ENCODE data around the gene GBX2.

DNA sequence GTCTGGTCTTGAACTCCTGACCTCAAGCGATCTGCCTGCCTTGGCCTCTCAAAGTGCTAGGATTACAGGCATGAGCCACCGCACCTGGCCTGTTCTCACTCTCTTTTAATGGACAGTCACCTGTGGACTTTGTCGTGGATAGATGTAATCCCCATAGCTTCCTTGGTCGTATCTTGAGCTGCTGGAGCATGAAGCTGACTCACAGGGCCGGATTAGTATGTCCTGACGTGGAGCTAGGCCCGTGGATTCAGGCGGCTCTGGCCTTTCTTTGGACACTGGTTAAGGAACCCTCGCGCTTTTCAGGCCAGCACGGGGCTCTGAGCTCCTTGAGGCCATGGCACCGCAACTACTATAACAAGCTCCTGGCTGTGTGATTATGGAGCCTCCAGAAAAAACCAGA, 27.5 kb upstream of the GBX2 start:
- TF ChIP-seq, protein P1, sequence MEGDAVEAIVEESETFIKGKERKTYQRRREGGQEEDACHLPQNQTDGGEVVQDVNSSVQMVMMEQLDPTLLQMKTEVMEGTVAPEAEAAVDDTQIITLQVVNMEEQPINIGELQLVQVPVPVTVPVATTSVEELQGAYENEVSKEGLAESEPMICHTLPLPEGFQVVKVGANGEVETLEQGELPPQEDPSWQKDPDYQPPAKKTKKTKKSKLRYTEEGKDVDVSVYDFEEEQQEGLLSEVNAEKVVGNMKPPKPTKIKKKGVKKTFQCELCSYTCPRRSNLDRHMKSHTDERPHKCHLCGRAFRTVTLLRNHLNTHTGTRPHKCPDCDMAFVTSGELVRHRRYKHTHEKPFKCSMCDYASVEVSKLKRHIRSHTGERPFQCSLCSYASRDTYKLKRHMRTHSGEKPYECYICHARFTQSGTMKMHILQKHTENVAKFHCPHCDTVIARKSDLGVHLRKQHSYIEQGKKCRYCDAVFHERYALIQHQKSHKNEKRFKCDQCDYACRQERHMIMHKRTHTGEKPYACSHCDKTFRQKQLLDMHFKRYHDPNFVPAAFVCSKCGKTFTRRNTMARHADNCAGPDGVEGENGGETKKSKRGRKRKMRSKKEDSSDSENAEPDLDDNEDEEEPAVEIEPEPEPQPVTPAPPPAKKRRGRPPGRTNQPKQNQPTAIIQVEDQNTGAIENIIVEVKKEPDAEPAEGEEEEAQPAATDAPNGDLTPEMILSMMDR (IDR thresholded peaks at IDR 0.05) = no peak
- TF ChIP-seq POLR2A (IDR thresholded peaks at IDR 0.05) = no peak
